ENCODE results near the gene PTPN5. TPM values are rescaled to one million over a fixed set of nuclear protein-coding genes. Genes with fewer than 3 reads are reported as not detected.
A peak's percentile ranks its signal among the peaks of the same experiment; 100 is the strongest.
"Not testable (repeated sequence)": the region's sequence is repeated elsewhere in the genome, so short reads cannot be mapped to it uniquely, and the experiment has no call there.

PTPN5 gene
- not detected in 2 replicates for total RNA-seq

- DNase-seq (ENCODE audit: low read depth, low spot score): no peak
Measured at GRCh38 chr11:18791207-18791968, at the start of gene PTPN5. Gene PTPN5 (minus strand): TSS chr11:18791798. CDS start chr11:18771958, 19,840 bp downstream.

- no peak for DNase-seq (ENCODE audit: low read depth, low spot score)
Measured at GRCh38 chr11:18836417-18836816, 44.8 kb upstream of the PTPN5 start.

DNA sequence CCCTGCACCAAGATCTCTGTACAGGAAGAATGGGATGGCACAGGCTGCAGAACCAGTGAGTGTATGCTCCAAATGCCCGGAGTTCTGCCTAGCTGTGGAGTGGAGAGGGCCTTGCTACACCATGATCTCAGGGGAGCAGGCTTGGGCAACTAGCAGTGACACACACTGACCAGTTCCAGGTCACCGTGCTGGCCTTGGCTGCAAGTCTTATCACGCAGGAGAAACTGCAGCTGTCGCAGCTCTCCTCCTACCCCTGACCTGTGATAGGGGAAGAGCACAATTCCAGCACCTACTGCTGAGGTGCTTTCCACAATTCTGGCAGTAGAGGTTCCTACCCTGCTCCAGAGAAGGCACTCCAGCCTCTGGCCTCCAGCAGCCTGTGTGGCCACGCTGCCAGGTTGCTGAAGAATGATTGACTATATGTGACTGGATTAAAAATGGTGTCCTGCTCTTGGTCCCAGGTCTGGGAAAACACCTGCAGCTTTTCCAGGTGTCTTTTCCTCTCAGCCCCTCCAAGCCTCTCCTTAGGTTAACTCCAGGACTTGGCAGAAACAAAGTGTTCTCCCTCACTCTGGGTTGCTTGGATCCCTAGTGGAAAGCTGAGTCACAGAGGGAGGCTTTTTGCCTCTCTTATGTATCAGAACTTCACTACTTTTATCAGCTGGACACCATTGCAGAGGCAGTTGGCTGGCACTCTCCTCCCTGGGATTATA, 43.3 kb upstream of the PTPN5 start:
- no peak for DNase-seq (ENCODE audit: low read depth, low spot score)

DNA sequence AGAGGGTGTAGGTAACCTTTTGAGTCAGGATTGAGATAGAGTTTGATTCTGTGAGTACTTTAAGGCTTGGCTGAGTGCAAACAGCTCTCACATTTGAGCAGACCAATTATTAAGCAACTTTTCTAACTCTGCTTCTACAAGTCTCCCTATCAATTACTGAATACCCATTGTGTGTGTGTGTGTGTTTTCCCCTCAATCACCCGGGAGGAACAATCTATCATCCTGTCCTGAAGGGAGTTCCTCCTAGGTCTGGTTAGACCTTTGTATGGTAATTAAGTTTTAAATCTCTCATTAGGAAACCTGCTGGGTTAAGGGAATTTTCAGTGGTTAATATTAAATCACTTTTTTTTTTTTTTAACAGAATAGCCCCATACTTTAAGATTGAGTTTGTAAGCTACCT, 28.6 kb upstream of the PTPN5 start:
- not testable (repeated sequence) for DNase-seq (ENCODE audit: low read depth, low spot score)

- DNase-seq (ENCODE audit: low read depth, low spot score): no peak
Measured at GRCh38 chr11:18804199-18804999, 12.8 kb upstream of the PTPN5 start.

GRCh38 chr11:18802381-18803257, 11.0 kb upstream of the PTPN5 start:
- DNase-seq (ENCODE audit: low read depth, low spot score): peak; percentile 54

- no peak for DNase-seq (ENCODE audit: low read depth, low spot score)
Measured at GRCh38 chr11:18798799-18799469, 7.3 kb upstream of the PTPN5 start.

DNA sequence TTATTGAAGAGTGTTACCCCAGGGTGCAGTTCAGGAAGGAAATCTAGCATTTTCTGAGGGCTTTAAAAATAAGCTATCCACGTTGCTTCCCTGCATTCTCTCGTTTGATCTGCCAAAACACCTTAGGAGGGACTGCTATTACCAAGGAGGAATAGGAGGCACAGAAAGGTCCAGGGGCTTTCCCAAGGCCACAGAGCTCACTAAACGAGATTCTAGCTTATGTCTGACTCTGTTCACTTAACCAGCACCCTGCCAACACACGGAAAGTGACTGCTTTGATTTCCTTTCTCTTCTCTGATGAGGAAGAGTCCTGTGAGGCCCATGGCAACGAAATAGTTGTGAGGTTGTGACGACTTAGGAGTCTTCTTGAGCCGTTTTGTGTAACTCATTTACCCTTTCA, 3.4 kb upstream of the PTPN5 start:
- no peak for DNase-seq (ENCODE audit: low read depth, low spot score)

GRCh38 chr11:18792827-18793226, 1.2 kb upstream of the PTPN5 start:
- DNase-seq (ENCODE audit: low read depth, low spot score): no peak

GRCh38 chr11:18791969-18792628, 501 bp upstream of the PTPN5 start:
- no peak for DNase-seq (ENCODE audit: low read depth, low spot score)

DNA sequence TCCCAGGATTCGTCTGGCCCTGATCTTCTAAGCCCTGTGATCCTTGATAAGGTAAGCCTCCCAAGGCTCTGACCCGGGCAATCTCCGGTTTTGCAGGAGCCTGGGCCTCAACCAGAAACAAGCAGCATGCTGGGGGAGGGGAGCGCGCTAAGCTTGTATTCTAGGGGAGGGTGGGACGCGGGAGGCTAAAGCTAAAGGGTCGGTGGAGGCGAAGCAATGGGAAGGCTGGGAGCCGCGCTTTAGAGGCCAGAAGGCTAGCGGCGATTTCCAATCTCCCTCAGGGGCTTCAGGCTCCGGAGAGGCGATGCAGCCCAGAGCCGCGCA, 753 bp downstream of the PTPN5 start:
- DNase-seq (ENCODE audit: low read depth, low spot score): no peak

GRCh38 chr11:18789942-18790341, 1.7 kb downstream of the PTPN5 start:
- DNase-seq (ENCODE audit: low read depth, low spot score): no peak

GRCh38 chr11:18785411-18785810, 6.2 kb downstream of the PTPN5 start:
- DNase-seq (ENCODE audit: low read depth, low spot score): no peak

- DNase-seq (ENCODE audit: low read depth, low spot score): no peak
Measured at GRCh38 chr11:18780896-18781295, 10.7 kb downstream of the PTPN5 start.

DNA sequence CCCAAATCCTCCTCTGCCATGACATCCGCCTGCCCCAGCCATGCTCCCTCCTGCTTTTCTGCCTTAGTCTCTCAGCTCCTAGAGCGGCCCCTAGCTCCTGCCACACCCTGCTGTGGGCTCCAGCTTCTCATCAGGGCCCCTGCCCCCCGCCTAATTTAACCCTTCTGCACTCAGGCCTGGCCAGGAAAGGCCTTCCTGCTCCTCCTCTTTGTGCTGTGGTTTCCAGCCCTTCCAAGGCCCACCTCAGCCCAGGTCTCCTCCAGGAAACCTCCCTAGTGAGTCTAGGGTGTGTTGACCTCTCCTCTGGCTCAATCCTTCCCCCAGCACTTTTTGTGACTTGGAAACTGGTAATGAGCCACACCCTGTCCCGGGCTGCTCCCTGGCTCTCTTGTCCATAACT, 11.3 kb downstream of the PTPN5 start:
- no peak for DNase-seq (ENCODE audit: low read depth, low spot score)

- no peak for DNase-seq (ENCODE audit: low read depth, low spot score)
Measured at GRCh38 chr11:18778468-18778867, 13.1 kb downstream of the PTPN5 start.

- no peak for DNase-seq (ENCODE audit: low read depth, low spot score)
Measured at GRCh38 chr11:18776324-18776723, 15.3 kb downstream of the PTPN5 start.

GRCh38 chr11:18775492-18776292, 15.9 kb downstream of the PTPN5 start:
- no peak for DNase-seq (ENCODE audit: low read depth, low spot score)

DNA sequence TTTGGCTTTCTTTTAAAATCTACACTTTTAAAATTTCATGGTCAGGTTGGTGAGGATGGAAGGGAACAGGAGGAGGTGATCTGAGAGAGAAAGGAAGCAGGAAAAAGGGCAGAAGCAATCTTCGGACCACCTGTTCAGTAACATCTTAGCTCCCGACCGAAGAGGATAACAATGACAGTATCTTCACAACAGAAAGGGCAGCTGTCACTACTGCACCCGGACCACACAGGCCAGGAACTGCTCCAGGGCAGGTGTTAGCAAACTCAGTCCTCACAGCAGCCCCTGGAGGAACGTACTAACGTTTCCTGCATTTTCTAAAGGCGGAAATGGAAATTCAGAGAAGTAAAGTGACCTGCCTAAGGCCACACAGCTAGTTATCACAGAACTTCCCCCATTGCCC, 16.8 kb downstream of the PTPN5 start:
- DNase-seq (ENCODE audit: low read depth, low spot score): no peak
